Activated CD8-positive, alpha-beta memory T cell treated with anti-CD3 and anti-CD28 coated beads for 48 hours (primary cell): ENCODE data around the gene NOC2L.

Experiments used
- DNase-seq, 3 experiments: peaks; one replicate each; pipeline ENCODE4 v3.0.0-alpha.2; 2020; ENCODE audit warnings: low read depth in 2 of 3, low spot score in 2 of 3

The NOC2L gene

DNA sequence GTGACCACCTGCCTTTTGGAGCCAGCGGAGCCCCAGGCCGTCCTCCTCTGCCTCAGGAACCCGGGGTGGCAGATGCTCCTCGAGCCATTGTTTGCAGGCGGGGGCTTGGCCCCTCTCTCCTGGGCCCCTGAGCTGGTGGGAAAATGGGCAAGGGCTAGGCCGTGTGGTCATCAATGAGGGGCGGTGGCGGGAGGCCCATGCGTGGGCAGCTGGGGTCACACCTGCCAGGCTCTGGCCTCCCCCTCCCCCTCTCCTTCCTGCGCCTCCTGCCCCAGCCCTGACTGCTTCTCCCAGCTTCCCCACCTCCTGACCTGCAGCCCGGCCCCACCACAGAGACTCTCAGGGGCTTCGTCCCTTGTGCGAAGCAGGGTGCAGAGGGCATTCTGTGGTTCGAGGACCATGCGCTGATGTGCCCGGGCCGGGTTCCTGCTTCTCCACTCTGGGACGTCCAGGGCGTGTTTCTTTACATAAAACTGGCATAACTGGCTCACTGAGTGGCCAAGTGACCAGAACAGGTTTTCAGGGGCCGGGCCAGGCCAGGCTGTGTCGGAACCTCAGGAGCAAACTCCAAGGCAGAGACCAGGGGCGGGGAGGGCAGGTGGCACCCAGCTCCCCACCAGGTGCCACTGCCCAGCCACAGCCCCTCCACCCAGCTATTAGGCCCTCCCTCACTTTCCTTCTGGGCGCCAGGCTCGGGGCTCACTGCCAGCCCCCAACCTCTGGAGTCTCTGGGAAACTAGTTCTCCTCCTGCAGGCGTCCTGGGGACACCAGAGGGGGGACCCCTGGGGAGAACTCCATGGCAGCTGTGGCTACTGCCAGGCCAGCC, 26.1 kb downstream of the NOC2L start:
- no peak for DNase-seq

DNA sequence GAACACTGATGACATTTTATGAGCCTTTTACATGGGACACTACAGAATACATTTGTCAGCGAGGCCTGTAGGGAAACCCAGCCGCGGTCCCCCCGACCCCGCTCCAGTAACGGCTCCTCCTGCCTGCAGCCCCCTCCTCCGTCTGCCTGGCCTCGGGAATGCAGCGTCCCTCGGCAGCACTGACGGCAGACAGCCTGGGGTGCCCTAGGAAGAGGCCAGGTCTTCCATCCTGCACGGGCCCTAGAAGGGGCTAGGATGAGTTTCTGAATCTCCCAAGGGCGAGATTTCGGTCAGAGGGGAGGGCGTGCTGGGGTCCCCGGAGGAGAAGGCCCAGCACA, 26.9 kb downstream of the NOC2L start:
- DNase-seq, result no peak

DNA sequence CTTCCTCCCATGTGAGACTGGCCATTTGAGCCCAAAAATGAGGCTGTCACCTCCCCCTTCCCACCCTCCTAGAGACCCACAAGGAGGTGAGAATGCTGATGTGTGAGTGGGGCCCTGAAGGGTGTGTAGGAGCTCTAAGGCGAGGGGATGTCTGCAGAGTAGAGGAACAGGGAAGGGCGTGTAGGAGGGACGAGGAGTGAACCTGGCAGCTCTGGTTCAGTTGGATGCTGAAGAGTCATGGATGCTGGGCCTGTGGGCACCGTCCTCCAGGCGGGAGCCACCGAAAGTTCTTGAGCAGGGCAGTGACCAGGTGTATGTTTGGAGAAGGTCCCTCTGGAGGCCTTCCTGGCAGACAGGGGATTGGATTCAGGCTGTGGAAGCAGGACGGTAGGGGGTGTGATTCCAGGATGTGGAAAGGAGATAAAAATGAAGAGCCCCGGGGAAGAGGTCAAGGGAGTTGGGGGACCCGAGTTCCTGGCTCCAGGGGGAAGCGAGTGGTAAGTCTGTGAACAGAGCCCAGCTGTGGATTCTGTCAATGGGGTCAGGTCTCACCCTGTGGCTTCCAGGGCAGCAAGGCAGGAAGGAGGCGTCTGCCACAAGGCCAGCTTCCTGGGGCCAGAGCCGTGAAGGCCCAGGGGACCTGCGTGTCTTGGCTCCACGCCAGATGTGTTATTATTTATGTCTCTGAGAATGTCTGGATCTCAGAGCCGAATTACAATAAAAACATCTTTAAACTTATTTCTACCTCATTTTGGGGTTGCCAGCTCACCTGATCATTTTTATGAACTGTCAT, 27.5 kb downstream of the NOC2L start:
- DNase-seq, result no peak

DNA sequence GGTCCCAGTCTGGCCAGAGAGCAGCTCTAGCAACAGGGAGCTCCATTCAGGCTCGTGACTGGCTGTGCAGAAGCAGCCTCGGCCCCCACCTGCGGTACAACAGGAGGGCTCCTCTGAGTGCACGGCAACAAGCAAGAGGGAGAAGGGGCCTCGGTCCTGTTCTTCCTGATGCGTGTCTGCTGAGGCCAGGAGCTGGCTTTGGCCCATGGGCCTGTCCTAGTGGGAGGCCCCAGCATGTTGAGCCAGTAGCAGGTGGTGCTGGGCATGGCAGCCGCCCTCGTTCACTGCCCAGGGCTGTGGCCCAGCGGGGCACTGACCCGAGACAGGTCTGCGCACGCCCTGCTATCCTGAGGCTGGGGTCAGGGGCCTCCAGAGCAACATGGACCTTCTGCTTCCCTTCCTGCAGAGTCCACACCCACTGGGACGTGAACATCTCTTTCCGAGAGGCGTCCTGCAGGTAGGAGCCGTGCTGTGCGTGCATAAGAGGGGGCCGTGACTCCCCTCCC, 28.4 kb downstream of the NOC2L start:
- no peak for DNase-seq

DNA sequence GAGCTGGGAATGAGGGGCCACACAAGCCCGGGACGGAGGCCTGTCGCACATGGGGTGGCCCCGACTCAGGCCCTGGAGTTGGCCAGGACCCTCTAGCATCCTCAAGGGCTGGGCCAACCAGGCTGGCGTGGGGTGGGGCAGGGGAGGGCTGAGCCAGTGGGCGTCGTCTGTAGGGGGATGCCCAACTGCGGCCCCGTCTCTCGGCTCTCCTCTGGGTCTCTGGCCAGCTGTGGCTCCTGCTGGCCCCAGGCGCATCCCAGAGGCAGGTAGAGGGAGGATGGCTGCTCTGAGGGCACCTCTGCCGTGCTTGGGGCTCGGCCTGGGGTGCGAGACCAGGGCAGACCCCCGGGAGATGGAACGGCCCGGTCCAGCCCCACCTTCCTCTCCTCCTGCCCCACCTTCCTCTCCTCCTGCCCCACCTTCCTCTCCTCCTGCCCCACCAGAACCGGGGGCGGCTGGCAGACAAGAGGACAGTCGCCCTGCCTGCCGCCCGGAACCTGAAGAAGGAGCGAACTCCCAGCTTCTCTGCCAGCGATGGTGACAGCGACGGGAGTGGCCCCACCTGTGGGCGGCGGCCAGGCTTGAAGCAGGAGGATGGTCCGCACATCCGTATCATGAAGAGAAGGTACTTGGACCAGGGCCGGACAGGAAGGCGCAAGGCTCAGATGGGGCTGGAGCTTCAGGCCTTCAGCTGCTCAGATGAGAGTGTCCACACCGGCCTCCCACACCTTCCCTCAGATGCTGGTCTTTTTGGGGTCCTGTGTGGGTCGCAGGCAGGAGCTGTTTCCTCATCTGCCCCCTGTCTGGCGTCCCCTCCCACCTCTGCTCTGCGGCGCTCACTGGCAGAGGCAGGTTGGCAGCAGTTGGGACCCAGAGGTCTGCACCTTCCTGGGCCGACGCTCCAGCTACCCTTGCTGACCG, 29.1 kb downstream of the NOC2L start:
- no peak for DNase-seq

DNA sequence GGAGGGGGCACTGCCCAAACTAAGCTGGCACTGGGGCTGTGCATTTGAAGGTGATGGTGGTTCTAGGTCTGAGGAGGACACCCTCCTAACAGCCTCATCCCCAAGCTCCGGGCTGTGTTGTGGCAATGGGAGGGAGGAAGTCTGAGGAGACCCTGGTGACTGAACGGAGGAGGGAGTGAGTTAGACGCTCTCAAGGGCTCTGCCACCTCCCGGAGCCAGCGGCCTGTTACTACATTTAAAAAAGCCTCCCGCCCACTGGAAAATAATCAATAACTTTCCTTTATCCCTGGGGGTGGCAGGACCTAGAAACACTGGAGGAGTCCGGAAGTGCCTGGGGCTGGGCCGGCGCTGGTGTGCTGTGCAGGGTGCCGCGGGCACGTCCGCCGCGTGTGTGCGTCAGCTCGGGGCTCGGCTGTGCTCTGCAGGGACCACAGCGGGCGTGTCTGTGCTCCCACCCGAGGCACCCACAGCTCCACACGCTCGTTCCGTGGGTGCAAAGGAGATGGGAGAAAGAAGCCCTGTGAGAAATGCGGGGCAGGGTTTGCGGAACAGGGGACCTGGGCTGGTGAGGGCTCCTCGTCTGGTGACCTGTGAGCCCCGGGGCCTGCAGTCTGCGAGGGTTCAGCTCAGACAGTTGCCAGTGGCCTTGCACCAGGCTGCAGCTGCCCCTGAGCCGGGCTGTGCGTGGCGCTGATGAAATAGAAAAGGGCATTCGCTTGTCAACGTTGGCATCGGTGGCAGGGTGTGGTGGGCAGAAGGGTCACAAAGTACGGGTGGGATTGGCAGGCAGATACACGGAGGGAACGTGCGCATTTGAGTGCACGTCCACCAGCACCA, 30.0 kb downstream of the NOC2L start:
- no peak for DNase-seq

DNA sequence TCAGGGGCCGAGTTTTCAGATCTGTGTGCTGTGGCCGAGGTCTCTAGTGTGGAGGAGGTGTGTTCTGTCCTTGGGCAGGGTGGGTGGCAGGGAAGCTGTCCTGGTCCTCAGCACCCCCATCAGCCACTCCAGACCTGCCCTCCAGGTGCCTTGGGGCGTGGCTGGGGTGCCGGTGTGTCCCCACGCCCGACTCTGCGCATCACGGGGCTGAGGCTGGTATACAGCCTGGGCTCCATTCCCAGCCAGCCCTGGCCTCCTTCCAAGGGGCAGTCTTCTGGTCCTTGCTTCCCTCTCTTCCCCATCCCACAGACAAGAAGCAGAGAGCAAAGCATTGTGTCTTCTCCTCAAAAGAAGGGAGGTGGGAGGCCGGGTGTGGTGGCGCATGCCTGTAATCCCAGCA, 31.3 kb downstream of the NOC2L start:
- DNase-seq, result no peak

DNA sequence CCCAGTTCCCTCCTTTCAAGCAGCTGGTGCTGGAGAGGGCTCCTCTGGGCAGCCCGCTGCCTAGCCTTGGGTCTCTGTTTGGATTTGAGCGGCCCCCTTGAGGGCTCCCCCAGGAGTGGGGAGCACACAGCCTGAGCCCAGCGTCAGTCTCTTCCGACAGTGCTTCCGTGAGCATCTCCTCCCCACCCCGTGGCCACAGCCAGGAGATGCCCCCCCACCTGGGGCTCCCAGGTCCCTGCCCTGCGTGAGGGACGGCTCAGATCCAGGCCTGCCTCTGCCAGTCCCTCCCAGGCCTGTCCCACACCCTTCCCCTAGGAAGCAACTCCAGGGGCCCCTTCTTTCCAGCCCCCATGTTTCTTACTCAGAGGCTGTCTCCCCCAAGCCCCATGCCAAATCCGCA, 31.8 kb downstream of the NOC2L start:
- no peak for DNase-seq

DNA sequence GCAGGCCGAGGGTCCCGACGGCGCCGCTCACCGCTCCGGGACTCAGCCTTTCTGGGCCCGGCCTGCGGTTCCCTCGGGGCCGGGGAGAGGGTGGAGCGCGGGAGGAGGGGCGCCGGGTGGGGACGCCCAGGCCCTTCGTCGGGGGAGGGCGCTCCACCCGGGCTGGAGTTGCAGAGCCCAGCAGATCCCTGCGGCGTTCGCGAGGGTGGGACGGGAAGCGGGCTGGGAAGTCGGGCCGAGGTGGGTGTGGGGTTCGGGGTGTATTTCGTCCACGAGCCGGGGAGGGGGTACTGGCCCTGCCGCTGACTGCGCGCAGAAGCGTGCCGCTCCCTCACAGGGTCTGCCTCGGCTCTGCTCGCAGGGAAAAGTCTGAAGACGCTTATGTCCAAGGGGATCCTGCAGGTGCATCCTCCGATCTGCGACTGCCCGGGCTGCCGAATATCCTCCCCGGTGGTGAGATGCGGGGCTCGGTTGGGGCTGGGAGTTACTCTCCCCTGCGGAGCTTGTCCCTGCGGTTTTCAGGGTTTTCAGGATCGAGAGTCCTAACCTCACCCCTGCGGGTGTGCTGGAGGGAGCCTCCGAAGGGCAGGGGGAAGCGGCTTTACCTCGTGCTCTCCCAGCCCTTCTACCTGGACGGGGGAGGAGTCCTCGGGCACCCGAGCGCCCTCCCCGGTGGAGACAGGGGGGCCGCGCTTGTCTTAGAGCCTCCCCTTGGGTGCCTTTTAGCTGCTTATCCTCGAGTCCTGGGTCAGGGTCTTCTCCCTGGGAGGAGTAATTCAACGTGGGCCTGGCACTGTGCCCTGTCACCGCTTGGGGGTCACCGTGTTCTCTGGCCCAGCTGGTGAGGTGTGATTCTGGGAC, 33.3 kb downstream of the NOC2L start:
- no peak for DNase-seq

DNA sequence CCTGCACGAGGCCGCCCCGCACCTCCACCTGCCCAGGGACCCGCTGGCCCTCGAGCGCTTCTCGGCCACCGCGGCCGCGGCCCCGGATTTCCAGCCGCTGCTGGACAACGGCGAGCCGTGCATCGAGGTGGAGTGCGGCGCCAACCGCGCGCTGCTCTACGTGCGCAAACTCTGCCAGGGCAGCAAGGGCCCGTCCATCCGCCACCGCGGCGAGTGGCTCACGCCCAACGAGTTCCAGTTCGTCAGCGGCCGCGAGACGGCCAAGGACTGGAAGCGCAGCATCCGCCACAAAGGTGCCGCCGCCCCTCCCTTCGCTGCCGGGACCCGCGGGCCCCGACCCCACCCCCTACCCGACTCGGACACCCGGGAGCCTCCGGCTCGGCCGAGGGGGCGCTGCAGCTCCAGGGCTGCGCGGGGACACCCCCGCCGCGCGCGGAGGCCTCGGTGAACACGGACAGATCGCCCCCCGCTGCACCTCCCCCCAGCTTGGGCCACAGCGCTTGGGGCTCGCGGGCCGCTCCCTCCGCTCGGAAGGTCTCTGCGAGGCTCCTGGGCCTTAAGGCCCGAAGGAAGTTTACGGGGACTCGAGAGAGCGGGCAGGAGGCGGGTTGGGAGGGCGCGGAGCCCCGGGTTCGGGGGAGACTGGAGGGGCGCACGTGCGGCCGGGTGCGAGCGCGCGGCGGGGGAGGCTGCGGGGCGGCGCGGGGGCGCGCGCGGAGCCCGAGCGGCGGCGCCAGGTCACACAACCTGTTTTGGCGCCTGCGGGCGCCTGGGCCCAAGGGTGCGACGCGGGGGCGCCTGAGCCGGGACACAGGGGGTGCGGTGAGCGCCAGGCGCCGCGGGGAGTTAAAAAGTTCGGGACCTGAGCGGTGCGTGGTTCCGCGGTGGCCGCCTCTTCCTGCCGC, 34.1 kb downstream of the NOC2L start:
- DNase-seq, result no peak

DNA sequence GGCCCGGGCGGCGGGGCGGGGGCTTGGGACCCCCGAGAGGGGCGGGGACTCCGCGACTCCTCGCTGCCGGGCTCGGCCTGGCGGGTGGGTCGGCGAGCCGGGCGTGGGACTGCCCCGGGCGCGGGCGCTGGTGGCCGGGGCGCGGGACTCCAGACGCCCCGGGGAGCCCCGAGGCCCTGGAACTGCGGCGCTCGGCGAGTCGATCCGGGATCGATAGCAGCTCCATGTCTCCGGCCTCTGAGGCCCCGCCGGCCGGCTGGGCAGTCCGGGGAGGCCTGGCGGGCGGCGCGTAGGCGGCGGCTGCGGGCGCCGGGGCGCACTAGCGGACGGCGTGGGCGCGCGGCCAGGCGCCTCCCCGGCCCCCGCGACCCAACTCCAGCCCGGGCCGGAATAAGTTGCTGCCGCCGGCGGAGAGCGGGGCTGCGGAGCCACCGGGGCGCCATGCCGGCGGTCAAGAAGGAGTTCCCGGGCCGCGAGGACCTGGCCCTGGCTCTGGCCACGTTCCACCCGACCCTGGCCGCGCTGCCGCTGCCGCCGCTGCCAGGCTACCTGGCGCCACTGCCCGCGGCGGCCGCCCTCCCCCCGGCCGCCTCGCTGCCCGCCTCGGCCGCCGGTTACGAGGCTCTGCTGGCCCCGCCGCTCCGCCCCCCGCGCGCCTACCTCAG, 34.9 kb downstream of the NOC2L start:
- no peak for DNase-seq

DNA sequence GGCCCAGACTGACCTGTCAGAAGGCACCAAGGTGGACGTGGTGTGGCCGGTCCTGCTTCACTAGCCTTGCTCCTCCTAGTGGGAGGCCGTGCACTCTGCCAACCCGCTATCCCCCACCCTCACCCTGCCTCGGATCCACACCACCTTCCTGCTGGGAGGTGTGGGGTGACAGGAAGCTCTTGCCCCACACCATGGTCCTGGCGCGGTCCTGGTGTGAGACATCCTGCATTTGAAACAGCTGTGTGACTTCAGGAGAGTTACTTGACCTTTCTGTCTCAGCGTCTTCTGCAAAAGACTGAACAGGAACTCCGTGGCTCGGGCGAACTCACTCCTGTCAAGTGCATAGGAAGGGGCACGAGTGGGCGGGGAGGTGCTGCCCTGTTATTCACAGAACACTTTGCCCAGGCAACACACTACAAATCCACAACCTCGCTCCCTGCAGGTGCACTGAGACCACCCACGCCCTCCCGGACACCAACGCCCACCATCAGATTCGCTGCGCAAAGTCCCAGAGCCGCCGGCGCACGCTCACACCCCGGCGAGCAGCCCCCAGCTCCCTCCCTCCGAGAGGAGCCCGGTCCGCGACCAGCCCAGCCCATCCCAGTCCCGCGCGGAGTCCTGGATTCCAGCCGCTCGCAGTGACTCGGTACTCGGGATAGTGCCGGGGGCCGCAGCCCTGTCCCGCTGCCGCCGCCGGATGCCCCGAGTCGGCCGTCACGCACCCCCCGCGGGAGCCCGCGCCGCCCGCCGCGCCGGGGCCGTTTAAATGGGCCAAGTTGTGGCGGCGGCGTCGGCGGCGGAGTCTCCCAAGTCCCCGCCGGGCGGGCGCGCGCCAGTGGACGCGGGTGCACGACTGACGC, 35.7 kb downstream of the NOC2L start, which contains the start of gene SAMD11:
Gene SAMD11, plus strand, starts transcription at position 793 of the 860 bp plus-strand sequence. CDS start 509 bp downstream, outside the sequence.
- no peak for DNase-seq

DNA sequence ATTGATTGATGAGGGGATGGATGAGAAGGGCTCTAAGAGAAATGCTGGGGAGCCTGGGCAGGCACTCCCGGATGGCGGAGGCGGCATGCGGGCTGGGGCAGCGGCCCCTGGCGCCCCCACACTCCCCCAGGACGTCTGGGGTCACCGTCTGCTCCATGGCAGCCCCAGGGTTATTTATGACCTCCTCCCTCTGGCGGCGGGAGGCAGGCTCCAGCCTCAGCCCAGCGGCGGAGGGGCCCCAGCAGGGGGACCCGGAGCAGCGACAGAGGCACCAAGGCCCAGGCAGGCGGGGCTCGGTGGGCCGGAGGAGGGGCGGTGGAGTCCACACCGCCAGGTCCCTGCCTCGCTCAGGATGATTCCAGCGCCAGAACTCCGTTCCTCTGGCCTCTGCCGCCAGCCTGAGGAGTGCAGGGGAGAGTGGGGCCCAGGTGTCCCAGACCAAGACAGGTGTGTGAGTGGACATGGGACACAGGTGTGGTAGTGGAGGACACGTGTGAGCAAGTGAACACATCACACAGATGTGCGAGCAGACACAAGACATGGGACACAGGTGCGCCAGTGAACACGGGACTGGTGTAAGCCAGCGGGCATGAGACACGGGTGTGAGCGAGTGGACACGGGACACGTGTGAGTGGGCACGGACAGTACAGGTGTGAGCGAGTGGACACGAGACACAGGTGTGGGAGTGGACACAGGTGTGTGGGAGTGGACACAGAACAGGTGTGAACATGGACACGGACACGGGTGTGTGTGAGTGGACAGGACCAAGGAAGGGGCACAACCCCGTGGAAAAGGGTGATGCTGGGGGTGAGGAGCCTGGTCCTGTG, 37.8 kb downstream of the NOC2L start:
- DNase-seq, result no peak

DNA sequence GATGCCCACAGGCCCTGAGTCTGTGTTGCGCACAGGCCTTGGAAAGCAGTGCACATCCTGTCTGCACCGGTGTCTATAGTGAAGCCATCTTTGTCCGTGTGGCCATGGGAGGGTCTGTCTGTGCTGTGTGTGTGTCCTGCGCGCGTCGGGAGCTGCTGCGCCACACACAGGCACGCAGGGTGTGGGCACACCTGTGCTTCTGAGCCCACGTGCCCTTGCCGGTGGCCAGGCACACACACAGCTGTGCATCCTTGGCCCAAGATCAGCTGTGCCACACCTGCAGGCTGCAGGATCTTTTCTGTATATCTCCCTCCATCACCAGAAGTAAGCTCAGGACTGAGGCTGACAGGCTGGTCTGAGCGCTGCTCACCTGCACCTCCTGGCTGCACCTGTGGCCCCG, 38.5 kb downstream of the NOC2L start:
- DNase-seq, result no peak

DNA sequence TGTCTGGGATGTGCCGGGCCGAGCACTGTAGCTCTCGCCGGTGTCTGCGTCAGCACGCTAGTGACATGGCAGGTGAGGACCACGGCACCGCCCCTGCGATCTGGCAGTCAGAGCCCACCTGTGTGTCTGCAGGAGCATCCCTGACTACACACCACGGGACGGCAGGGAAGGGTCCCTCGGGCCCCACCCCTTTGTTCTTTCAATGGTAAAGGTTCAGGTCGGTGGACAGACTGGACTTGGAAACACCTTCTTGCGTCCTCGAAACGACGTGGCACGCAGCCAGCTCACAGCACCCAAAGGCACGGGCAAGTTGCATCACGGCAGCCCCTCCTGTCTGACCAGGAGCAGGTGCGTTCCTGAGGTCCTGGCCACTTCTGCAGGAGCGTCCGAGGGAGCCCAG, 39.0 kb downstream of the NOC2L start:
- no peak for DNase-seq

DNA sequence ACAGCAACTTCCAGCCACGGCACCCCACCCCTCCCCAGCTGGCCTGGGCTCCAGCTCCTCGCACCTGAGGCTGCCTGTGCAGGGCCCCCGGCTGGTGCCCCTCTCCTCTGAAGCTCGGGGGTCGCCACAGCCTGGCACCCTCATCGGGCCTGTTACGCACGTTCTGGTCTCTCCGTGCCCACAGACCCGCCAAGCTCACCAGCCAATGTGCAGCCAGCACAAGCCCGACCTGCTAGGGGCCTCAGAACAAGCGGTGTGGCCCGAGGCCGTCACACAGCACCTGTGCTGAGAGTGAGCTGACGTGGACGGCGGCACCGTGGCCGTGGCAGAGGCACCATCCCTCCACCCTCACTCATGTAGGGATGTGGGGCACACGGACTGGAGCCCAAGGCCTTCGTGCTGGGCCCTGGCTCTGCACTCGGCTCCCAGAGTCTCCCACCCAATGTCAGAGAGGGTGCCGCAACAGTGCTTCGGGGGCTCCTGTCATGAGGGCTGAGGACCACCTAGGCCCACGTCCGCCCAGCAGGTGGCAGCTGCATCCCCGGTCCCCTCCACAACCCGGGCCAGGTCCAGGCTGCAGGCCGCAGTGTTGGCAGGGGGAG, 39.7 kb downstream of the NOC2L start:
- no peak for DNase-seq
